Measurements from ENCODE around the gene SLC13A4.
"Not testable (repeated sequence)": the region's sequence is repeated elsewhere in the genome, so short reads cannot be mapped to it uniquely, and the experiment has no call there.

Gene SLC13A4

GRCh38 chr7:135728136-135728669, at the start of gene SLC13A4:
Gene SLC13A4 (minus strand): TSS chr7:135728186. CDS start chr7:135727496, 690 bp downstream.
- DNase-seq: no peak

GRCh38 chr7:135775915-135776314, 47.9 kb upstream of the SLC13A4 start:
- DNase-seq: not testable (repeated sequence)

- no peak for DNase-seq
Observed at GRCh38 chr7:135775230-135775629, 47.2 kb upstream of the SLC13A4 start.

GRCh38 chr7:135774284-135774683, 46.3 kb upstream of the SLC13A4 start:
- no peak for DNase-seq

GRCh38 chr7:135773464-135773863, 45.5 kb upstream of the SLC13A4 start:
- DNase-seq: no peak

GRCh38 chr7:135772639-135773222, 44.7 kb upstream of the SLC13A4 start:
- no peak for DNase-seq

- DNase-seq: no peak
Observed at GRCh38 chr7:135771961-135772638, 44.1 kb upstream of the SLC13A4 start.

- no peak for DNase-seq
Observed at GRCh38 chr7:135771051-135771450, 43.1 kb upstream of the SLC13A4 start.

GRCh38 chr7:135770139-135770710, 42.2 kb upstream of the SLC13A4 start:
- DNase-seq: no peak

GRCh38 chr7:135769005-135769802, 41.2 kb upstream of the SLC13A4 start:
- DNase-seq: no peak

- no peak for DNase-seq
Observed at GRCh38 chr7:135768467-135768866, 40.5 kb upstream of the SLC13A4 start.

- DNase-seq: no peak
Observed at GRCh38 chr7:135768064-135768463, 40.1 kb upstream of the SLC13A4 start.

- no peak for DNase-seq
Observed at GRCh38 chr7:135763261-135763660, 35.3 kb upstream of the SLC13A4 start.

- no peak for DNase-seq
Observed at GRCh38 chr7:135761751-135762488, 33.9 kb upstream of the SLC13A4 start.

GRCh38 chr7:135759532-135759931, 31.5 kb upstream of the SLC13A4 start:
- DNase-seq: no peak

GRCh38 chr7:135758531-135758932, 30.5 kb upstream of the SLC13A4 start:
- DNase-seq: no peak

- no peak for DNase-seq
Observed at GRCh38 chr7:135757719-135758411, 29.9 kb upstream of the SLC13A4 start.

GRCh38 chr7:135756191-135756590, 28.2 kb upstream of the SLC13A4 start:
- no peak for DNase-seq

GRCh38 chr7:135755351-135755753, 27.4 kb upstream of the SLC13A4 start:
- DNase-seq: no peak

GRCh38 chr7:135753616-135754413, 25.8 kb upstream of the SLC13A4 start:
- DNase-seq: no peak

- no peak for DNase-seq
Observed at GRCh38 chr7:135748770-135749169, 20.8 kb upstream of the SLC13A4 start, which contains the start of gene FAM180A. Gene FAM180A (minus strand): TSS chr7:135748813. CDS start chr7:135748580, 233 bp downstream.

All from activated CD4-positive, alpha-beta T cell treated with anti-CD3 and anti-CD28 coated beads for 1 hour (primary cell).